Fibroblast of lung (primary cell): ENCODE data around the gene STPG3. TPM values are rescaled to one million over a fixed set of nuclear protein-coding genes. Genes with fewer than 3 reads are reported as not detected.
A peak's percentile ranks its signal among the peaks of the same experiment; 100 is the strongest.

Experiments used
- DNase-seq, 2 donors: peaks; one replicate each; pipeline versions ENCODE4 v3.0.0 to v3.0.0-alpha.2; 2010; ENCODE audit warnings: low read depth in 2 of 2
- H2AFZ ChIP-seq: 2 replicates; pipeline ENCODE4 v1.5.1; 2012; ENCODE audit warnings: low read length, control low read depth, inconsistent platforms
- H3K27ac ChIP-seq: 2 replicates; pipeline ENCODE4 v1.5.1; 2011; ENCODE audit warnings: low read length, control low read depth; ENCODE audit not compliant: insufficient read depth
- H3K27me3 ChIP-seq: 2 replicates; pipeline ENCODE4 v1.5.1; 2011; ENCODE audit warnings: mild to moderate bottlenecking, low read length; ENCODE audit not compliant: control insufficient read depth, insufficient read depth
- H3K36me3 ChIP-seq: 2 replicates; pipeline ENCODE4 v1.5.1; 2011; ENCODE audit warnings: low read length; ENCODE audit not compliant: control insufficient read depth, insufficient read depth
- H3K4me1 ChIP-seq: 2 replicates; pipeline ENCODE4 v1.5.1; 2011; ENCODE audit warnings: low read length; ENCODE audit not compliant: control insufficient read depth, insufficient read depth; ENCODE audit errors: extremely low read depth
- H3K4me2 ChIP-seq: 2 replicates; pipeline ENCODE4 v1.5.1; 2011; ENCODE audit warnings: low read length, control low read depth; ENCODE audit not compliant: insufficient read depth; ENCODE audit errors: extremely low read depth
- H3K4me3 ChIP-seq, 4 experiments: fragments of 200-600 bp in 1 of 4; sonication (generic) in 1 of 4; replicated peaks in 1 of 4; 2 replicates each; pipeline ENCODE4 v1.5.1; 2011 to 2016; ENCODE audit warnings: low read length in 4 of 4, low read depth in 3 of 4, mild to moderate bottlenecking in 3 of 4, control low read depth in 2 of 4, inconsistent platforms in 1 of 4, mixed read lengths in 1 of 4; ENCODE audit not compliant: insufficient read depth in 1 of 4; ENCODE audit errors: control extremely low read depth in 1 of 4
- H3K79me2 ChIP-seq: 2 replicates; pipeline ENCODE4 v1.5.1; 2012; ENCODE audit warnings: mild to moderate bottlenecking, low read length, inconsistent platforms; ENCODE audit not compliant: control insufficient read depth, insufficient read depth
- H3K9ac ChIP-seq: 2 replicates; pipeline ENCODE4 v1.5.1; 2011; ENCODE audit warnings: mild to moderate bottlenecking, low read length, control low read depth; ENCODE audit not compliant: insufficient read depth
- H3K9me3 ChIP-seq: 2 replicates; pipeline ENCODE4 v1.5.1; 2012; ENCODE audit warnings: low read depth, low read length; ENCODE audit not compliant: control insufficient read depth, insufficient read depth
- H4K20me1 ChIP-seq: 2 replicates; pipeline ENCODE4 v1.5.1; 2011; ENCODE audit warnings: low read length; ENCODE audit not compliant: control insufficient read depth, insufficient read depth; ENCODE audit errors: extremely low read depth
- CTCF ChIP-seq, 2 donors: IDR thresholded peaks in 1 of 2; conservative IDR thresholded peaks in 1 of 2; 1 replicate in 1 of 2; 2 replicates in 1 of 2; pipeline ENCODE4 v1.5.1; 2011 to 2012; ENCODE audit warnings: low read length in 2 of 2, control low read depth in 1 of 2, inconsistent platforms in 1 of 2, low read depth in 1 of 2, mild to moderate bottlenecking in 1 of 2
- EZH2 ChIP-seq: IDR thresholded peaks from 2 replicates; pipeline ENCODE4 v1.5.1; 2012; ENCODE audit warnings: low read length, control low read depth, mild to moderate bottlenecking; ENCODE audit errors: missing control alignments
- polyA plus RNA-seq, 2 donors: library from polyadenylated mRNA; depleted of rRNA in 1 of 2; stranded (reverse) in 1 of 2; unstranded in 1 of 2; fragments of >200 nt; gene quantifications; 2 replicates each; pipeline ENCODE4 v1.2.1, GENCODE V29; 2011 to 2012; ENCODE audit warnings: missing spikeins in 1 of 2
- total RNA-seq: library from RNA; depleted of rRNA; stranded (reverse); fragments of >200 nt; gene quantifications from 2 replicates; pipeline ENCODE4 v1.2.1, GENCODE V29; 2014

The STPG3 gene
- total and polyA plus RNA-seq, 2 donors (not counting 1 experiment from before 2014, with no cell fraction given): not detected

GRCh38 chr9:137296670-137297664 lies 45.9 kb downstream of the STPG3 start:
- no peaks in the 10 kb centered on the region for H3K9me3 ChIP-seq
- H3K9ac ChIP-seq: no peak overlapping the region
- H3K4me3 ChIP-seq: no peak overlapping the region
- H3K4me1 ChIP-seq: peaks cover 10% of the 10 kb centered on the region
- H4K20me1 ChIP-seq: no peaks in the 10 kb centered on the region
- no peak overlapping the region for H3K27ac ChIP-seq
- no peaks in the 10 kb centered on the region for H3K79me2 ChIP-seq
- peak; percentile 79 for TF ChIP-seq EZH2
- no peak for TF ChIP-seq CTCF (conservative IDR thresholded peaks at IDR 0.05 in 1 of 2, IDR thresholded peaks at IDR 0.05 in 1 of 2; ENCODE audit: low read depth in 1 of 2, low read length in 2 of 2)
- H3K36me3 ChIP-seq: no peaks in the 10 kb centered on the region
- DNase-seq: peak; percentile 38 to 43
- no peak overlapping the region for H3K4me2 ChIP-seq
- no peak overlapping the region for H2AFZ ChIP-seq
- peaks cover 28% of the 10 kb centered on the region for H3K27me3 ChIP-seq

- no peak overlapping the region for H3K4me3 ChIP-seq
- peaks cover 28% of the 10 kb centered on the region for H3K27me3 ChIP-seq
- H4K20me1 ChIP-seq: no peaks in the 10 kb centered on the region
- no peak overlapping the region for H3K4me2 ChIP-seq
- H3K27ac ChIP-seq: no peak overlapping the region
- no peak for DNase-seq
- no peak overlapping the region for H2AFZ ChIP-seq
- H3K36me3 ChIP-seq: no peaks in the 10 kb centered on the region
- H3K9me3 ChIP-seq: no peaks in the 10 kb centered on the region
- no peak for TF ChIP-seq CTCF (conservative IDR thresholded peaks at IDR 0.05 in 1 of 2, IDR thresholded peaks at IDR 0.05 in 1 of 2; ENCODE audit: low read depth in 1 of 2, low read length in 2 of 2)
- TF ChIP-seq EZH2: no peak
- no peak overlapping the region for H3K9ac ChIP-seq
- peaks cover 10% of the 10 kb centered on the region for H3K4me1 ChIP-seq
- no peaks in the 10 kb centered on the region for H3K79me2 ChIP-seq
Measured at GRCh38 chr9:137297966-137298365, 46.9 kb downstream of the STPG3 start.

- Histone ChIP-seq H4K20me1 (no peaks in the 10 kb centered on the region), H3K27me3 (peaks cover 28% of the 10 kb centered on the region), H3K4me2 (no peak overlapping the region), H3K4me1 (peaks cover 10% of the 10 kb centered on the region), H3K36me3 (no peaks in the 10 kb centered on the region), H3K4me3 (no peak overlapping the region), H3K27ac (no peak overlapping the region), H3K9me3 (no peaks in the 10 kb centered on the region), H3K79me2 (no peaks in the 10 kb centered on the region), H2AFZ (no peak overlapping the region), H3K9ac (no peak overlapping the region)
- DNase-seq: peak in 1 of 2 donors; percentile 57
- TF ChIP-seq EZH2 (no peak), CTCF (conservative IDR thresholded peaks at IDR 0.05 in 1 of 2, IDR thresholded peaks at IDR 0.05 in 1 of 2; ENCODE audit: low read depth in 1 of 2, low read length in 2 of 2) (no peak)
Measured at GRCh38 chr9:137298401-137299202, 47.5 kb downstream of the STPG3 start.
